ENCODE data around the gene ITPKB.
"Not testable (repeated sequence)": the region's sequence is repeated elsewhere in the genome, so short reads cannot be mapped to it uniquely, and the experiment has no call there.

Gene ITPKB

GRCh38 chr1:226731257-226731893, 7.7 kb downstream of the ITPKB start:
- DNase-seq (ENCODE audit: low read depth, low spot score): no peak

GRCh38 chr1:226730836-226731235, 8.2 kb downstream of the ITPKB start:
- no peak for DNase-seq (ENCODE audit: low read depth, low spot score)

DNA sequence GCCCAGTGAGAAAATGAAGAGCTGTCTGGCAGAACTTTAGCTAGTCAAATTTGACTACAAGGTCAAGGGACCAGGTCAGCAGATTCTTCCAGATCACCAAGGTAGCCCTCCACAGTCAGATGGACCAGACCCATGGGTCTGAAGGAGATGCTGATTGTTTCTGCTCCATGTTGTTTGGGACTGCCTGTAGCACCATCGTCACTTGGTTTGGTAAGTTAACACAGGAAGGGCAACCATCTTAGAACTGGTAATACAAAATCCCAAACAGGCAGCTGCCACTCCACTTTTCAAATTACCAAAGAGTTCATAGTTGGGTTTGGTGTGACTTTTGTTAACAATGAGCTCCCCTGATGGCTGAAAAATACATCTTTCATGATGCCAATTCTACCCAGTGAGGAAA, 9.0 kb downstream of the ITPKB start:
- DNase-seq (ENCODE audit: low read depth, low spot score): no peak

- DNase-seq (ENCODE audit: low read depth, low spot score): no peak
Observed at GRCh38 chr1:226728448-226728847, 10.6 kb downstream of the ITPKB start.

DNA sequence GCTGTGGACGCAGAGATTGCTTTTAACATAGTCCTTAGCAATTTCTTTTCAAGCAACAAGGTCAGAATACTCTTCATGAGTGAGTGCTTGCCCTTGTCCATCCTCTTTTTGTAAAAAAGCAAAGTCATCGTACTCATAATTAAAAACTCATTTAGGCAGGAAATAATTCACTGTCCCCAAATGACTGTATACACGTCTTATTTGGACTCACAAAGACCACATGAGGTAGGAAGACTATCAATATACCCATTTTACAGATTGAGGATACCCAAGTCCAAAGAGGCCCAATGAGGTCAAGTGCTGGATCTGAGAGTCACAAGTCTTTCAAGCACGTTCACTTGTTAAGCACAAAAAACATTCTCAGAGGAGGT, 13.2 kb downstream of the ITPKB start:
- DNase-seq (ENCODE audit: low read depth, low spot score): no peak

DNA sequence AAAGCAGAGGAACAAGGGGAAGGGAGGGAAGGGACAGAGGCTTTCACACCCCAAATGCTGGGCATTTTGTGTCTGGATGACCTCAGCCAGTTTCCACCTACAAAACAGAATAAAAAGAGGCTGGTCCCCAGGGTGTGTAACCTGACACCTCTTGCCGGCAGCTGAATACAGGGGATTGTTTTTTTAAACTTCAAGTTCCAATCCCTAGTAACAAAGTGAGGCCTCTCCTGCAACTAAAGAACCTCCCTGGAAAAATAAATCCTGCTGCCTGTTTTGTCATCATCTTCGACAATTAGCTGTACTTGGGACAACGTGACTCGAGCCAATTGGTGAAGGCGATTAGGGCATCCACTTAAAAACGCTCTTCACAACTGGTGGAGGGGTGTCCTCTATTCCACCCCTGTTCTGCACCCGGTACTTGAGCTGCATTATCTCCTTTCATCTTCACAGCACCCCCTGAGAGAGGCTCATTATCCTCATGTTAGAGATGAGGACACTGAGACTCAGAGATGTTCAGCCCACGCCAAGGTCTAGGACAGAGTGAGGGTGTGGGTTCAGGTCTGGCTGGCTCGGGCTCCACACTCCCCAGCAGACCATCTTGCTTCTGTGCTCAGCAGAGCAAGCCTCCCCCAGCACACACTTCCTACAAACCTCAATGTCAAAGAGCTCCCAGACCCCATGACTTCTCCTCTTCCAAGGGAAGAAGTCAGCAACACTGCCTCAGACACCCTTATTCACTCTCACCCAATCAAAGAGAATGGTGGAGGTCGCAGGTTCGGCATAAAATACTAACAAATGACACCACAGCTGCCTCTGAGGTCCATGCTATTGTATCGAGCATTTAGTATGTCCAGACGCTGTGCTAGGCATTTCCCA, 15.2 kb downstream of the ITPKB start:
- DNase-seq (ENCODE audit: low read depth, low spot score): peak; percentile 61

GRCh38 chr1:226722901-226723656, 16.0 kb downstream of the ITPKB start:
- no peak for DNase-seq (ENCODE audit: low read depth, low spot score)

DNA sequence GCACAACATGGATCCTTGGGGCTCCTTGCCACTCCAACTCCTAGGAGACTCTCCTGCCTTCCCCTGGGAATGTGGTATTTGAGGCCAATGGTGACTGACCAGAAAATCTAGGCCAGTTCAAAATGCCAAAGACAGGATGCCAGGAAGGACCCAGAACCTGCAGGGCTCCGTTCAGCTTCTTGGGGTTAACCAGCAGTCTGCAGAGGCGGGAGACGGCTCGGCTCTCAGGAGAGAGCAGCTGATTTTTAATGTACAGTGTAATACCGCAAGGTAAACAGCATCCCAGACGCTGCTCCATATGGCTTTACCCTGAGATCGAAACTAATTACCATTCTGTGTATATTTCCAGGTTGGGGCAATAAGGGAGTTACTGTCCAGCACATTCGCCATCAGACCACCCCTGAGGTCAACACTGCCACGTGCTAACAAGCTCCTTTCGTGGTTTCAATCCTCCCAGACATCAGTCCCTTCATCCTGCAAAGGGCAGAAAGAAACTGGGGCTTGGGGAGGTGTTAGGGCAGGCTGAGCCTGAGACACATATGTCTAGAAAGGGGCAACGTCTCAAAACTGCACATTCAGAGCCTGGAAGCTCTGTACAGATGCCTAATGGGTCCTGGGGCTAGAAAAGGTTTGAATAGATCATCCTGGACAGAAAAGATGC, 16.7 kb downstream of the ITPKB start:
- no peak for DNase-seq (ENCODE audit: low read depth, low spot score)

- not testable (repeated sequence) for DNase-seq (ENCODE audit: low read depth, low spot score)
Observed at GRCh38 chr1:226720574-226720973, 18.5 kb downstream of the ITPKB start.

GRCh38 chr1:226719596-226720387, 19.3 kb downstream of the ITPKB start:
- no peak for DNase-seq (ENCODE audit: low read depth, low spot score)

GRCh38 chr1:226717256-226717909, 21.7 kb downstream of the ITPKB start:
- DNase-seq (ENCODE audit: low read depth, low spot score): no peak

- DNase-seq (ENCODE audit: low read depth, low spot score): no peak
Observed at GRCh38 chr1:226716577-226716976, 22.5 kb downstream of the ITPKB start.

DNA sequence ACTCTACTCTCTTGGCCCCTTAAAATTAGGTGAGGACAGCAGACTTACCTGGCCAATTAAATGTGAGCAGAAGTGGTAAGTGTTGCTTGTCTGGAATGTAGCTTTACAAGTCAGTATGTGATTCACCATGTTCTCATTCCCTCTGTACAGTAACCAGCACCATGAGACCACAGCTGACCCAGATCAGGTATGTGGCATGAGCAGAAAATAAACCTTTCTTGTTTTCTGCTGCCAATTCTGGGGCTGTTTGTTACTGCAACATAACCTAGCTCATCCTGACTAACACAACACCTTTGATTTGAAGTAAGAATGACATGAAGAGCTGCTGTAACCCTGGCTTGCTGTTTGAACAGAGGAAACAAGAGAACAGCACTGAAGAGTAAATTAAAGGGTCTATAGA, 24.9 kb downstream of the ITPKB start:
- DNase-seq (ENCODE audit: low read depth, low spot score): no peak

DNA sequence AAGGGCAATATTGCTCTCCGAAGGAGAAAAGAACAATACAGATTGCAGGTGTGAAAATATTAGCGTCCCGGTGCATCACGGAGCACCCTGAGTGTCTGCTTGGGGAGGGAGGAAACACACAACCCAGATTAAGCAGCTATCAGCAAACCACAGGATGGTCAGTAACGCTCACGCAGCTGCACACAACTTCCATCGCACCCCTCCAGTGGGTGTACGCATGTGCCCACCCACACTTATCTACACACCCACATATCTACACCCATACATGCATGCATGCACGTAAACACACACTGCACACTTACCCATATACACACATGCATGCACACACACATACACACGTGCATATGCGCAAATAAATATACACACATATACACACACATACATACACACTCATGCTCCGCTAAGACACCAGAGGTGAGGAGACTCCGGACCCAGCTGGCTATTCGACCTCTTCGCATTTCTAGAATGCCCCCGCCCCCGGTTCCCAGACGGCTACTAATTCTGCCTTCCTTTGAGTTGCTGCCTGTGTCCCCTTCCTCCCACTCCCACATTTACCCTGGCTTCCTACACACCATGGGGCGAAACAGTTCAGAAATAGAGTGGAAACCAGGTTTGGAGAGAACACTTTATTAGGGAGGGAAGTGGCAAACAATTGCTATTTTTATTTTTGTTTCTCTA, 26.2 kb downstream of the ITPKB start:
- no peak for DNase-seq (ENCODE audit: low read depth, low spot score)

- no peak for DNase-seq (ENCODE audit: low read depth, low spot score)
Observed at GRCh38 chr1:226711976-226712741, 26.9 kb downstream of the ITPKB start.

DNA sequence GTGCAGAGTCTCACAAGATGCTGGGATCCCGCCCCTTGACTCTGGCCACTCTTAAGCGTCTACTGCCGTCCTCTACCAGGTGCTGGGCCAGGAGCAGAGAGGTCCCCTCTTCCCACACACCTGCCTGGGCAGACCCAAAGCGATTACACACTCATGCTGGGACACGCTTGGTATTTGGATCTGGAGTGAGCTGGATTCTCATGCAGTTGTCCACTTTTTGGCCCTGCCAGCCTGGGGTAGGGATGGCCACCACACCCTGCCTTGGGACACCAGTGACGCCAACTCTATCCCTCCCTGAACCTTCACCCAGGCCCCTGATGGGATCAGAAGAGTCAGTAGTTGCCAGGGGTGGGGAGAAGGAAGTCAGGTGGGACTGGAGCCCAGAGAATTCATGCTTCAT, 28.6 kb downstream of the ITPKB start:
- DNase-seq (ENCODE audit: low read depth, low spot score): no peak

DNA sequence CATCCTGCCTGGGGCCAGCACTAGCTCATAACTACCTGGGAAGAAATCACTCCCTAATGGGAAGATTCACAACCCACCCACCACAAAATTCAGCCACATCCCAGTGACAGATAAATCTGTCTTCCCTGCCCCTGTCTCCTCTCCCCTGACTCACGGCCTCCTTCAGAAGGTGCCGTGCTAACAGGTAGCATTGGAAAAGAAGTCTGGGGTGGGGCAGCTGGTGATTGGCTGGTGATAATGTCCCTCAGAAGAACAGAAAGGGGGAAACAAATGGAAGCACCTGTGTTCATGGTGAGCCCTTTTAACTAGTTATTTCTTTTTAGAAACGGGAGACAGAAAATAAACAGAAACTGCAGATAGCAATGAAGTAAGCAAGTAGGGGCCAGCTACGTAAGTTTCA, 29.1 kb downstream of the ITPKB start:
- DNase-seq (ENCODE audit: low read depth, low spot score): no peak

- no peak for DNase-seq (ENCODE audit: low read depth, low spot score)
Observed at GRCh38 chr1:226708967-226709396, 30.1 kb downstream of the ITPKB start.

DNA sequence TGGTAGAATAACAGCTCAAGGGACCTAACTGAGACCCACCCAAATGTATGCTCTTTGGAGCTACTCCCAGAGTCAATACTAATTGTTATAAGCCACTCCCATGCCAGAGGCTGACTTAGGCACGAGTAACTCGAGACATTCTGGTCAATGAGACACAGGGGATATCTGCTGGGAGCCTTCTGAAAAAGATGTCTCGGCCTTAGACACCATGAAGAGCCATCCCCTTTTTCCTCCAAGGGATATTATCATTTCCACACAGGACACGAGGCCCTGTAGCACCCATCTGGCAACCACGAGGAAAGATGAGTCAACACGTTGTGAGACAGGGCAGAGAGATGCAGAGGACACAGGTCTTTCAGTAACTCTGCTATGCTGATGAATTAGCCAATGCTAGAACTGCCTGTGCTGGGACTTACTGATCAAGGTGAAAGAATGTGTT, 30.7 kb downstream of the ITPKB start:
- DNase-seq (ENCODE audit: low read depth, low spot score): no peak
